Measurements from ENCODE around the gene UBE2E1.

The UBE2E1 gene

GRCh38 chr3:23767546-23767945 is 38.2 kb upstream of the UBE2E1 start:
- H3K27ac ChIP-seq (ENCODE audit: low read depth in 2 of 2, low read length in 2 of 2): no peak overlapping the region
- H3K9ac ChIP-seq (ENCODE audit: low read depth in 1 of 2, low read length in 2 of 2): no peak overlapping the region
- no peaks in the 10 kb centered on the region for H3K36me3 ChIP-seq (ENCODE audit: control insufficient read depth in 2 of 2, insufficient read depth in 2 of 2, low read length in 2 of 2)
- no peaks in the 10 kb centered on the region for H3K4me1 ChIP-seq (ENCODE audit: control insufficient read depth in 2 of 2, insufficient read depth in 2 of 2, low read length in 2 of 2)
- H3K4me3 ChIP-seq (ENCODE audit: low read length in 2 of 2): no peak overlapping the region
- no peaks in the 10 kb centered on the region for H3K27me3 ChIP-seq (ENCODE audit: control insufficient read depth in 2 of 2, insufficient read depth in 2 of 2, low read length in 2 of 2)
- no peaks in the 10 kb centered on the region for H3K9me3 ChIP-seq (ENCODE audit: control insufficient read depth in 2 of 2, low read length in 2 of 2)

- Histone ChIP-seq H3K4me1 (ENCODE audit: control insufficient read depth in 2 of 2, insufficient read depth in 2 of 2, low read length in 2 of 2) (no peaks in the 10 kb centered on the region), H3K9ac (ENCODE audit: low read depth in 1 of 2, low read length in 2 of 2) (no peak overlapping the region), H3K9me3 (ENCODE audit: control insufficient read depth in 2 of 2, low read length in 2 of 2) (no peaks in the 10 kb centered on the region), H3K4me3 (ENCODE audit: low read length in 2 of 2) (no peak overlapping the region), H3K27me3 (ENCODE audit: control insufficient read depth in 2 of 2, insufficient read depth in 2 of 2, low read length in 2 of 2) (peaks cover 0 to 1% of the 10 kb centered on the region in 2 donors), H3K36me3 (ENCODE audit: control insufficient read depth in 2 of 2, insufficient read depth in 2 of 2, low read length in 2 of 2) (no peaks in the 10 kb centered on the region), H3K27ac (ENCODE audit: low read depth in 2 of 2, low read length in 2 of 2) (no peak overlapping the region)
Observed at GRCh38 chr3:23775254-23775909, 30.4 kb upstream of the UBE2E1 start.

GRCh38 chr3:23776352-23776891 is 29.3 kb upstream of the UBE2E1 start:
- no peak overlapping the region for H3K4me3 ChIP-seq (ENCODE audit: low read length in 2 of 2)
- H3K4me1 ChIP-seq (ENCODE audit: control insufficient read depth in 2 of 2, insufficient read depth in 2 of 2, low read length in 2 of 2): no peaks in the 10 kb centered on the region
- H3K27ac ChIP-seq (ENCODE audit: low read depth in 2 of 2, low read length in 2 of 2): no peak overlapping the region
- H3K27me3 ChIP-seq (ENCODE audit: control insufficient read depth in 2 of 2, insufficient read depth in 2 of 2, low read length in 2 of 2): peaks cover 0 to 1% of the 10 kb centered on the region in 2 donors
- H3K9ac ChIP-seq (ENCODE audit: low read depth in 1 of 2, low read length in 2 of 2): no peak overlapping the region
- H3K9me3 ChIP-seq (ENCODE audit: control insufficient read depth in 2 of 2, low read length in 2 of 2): no peaks in the 10 kb centered on the region
- H3K36me3 ChIP-seq (ENCODE audit: control insufficient read depth in 2 of 2, insufficient read depth in 2 of 2, low read length in 2 of 2): no peaks in the 10 kb centered on the region

- peaks cover 0 to 1% of the 10 kb centered on the region in 2 donors for H3K27me3 ChIP-seq (ENCODE audit: control insufficient read depth in 2 of 2, insufficient read depth in 2 of 2, low read length in 2 of 2)
- no peak overlapping the region for H3K27ac ChIP-seq (ENCODE audit: low read depth in 2 of 2, low read length in 2 of 2)
- no peak overlapping the region for H3K4me3 ChIP-seq (ENCODE audit: low read length in 2 of 2)
- H3K36me3 ChIP-seq (ENCODE audit: control insufficient read depth in 2 of 2, insufficient read depth in 2 of 2, low read length in 2 of 2): no peaks in the 10 kb centered on the region
- no peaks in the 10 kb centered on the region for H3K9me3 ChIP-seq (ENCODE audit: control insufficient read depth in 2 of 2, low read length in 2 of 2)
- H3K4me1 ChIP-seq (ENCODE audit: control insufficient read depth in 2 of 2, insufficient read depth in 2 of 2, low read length in 2 of 2): no peaks in the 10 kb centered on the region
- no peak overlapping the region for H3K9ac ChIP-seq (ENCODE audit: low read depth in 1 of 2, low read length in 2 of 2)
Observed at GRCh38 chr3:23778446-23778845, 27.3 kb upstream of the UBE2E1 start.

- Histone ChIP-seq H3K36me3 (ENCODE audit: control insufficient read depth in 2 of 2, insufficient read depth in 2 of 2, low read length in 2 of 2) (no peaks in the 10 kb centered on the region), H3K27me3 (ENCODE audit: control insufficient read depth in 2 of 2, insufficient read depth in 2 of 2, low read length in 2 of 2) (peaks cover 0 to 1% of the 10 kb centered on the region in 2 donors), H3K9me3 (ENCODE audit: control insufficient read depth in 2 of 2, low read length in 2 of 2) (no peaks in the 10 kb centered on the region), H3K4me1 (ENCODE audit: control insufficient read depth in 2 of 2, insufficient read depth in 2 of 2, low read length in 2 of 2) (no peaks in the 10 kb centered on the region), H3K4me3 (ENCODE audit: low read length in 2 of 2) (no peak overlapping the region), H3K27ac (ENCODE audit: low read depth in 2 of 2, low read length in 2 of 2) (no peak overlapping the region), H3K9ac (ENCODE audit: low read depth in 1 of 2, low read length in 2 of 2) (no peak overlapping the region)
Observed at GRCh38 chr3:23779841-23780240, 25.9 kb upstream of the UBE2E1 start.

GRCh38 chr3:23781051-23781450 is 24.7 kb upstream of the UBE2E1 start:
- Histone ChIP-seq H3K27ac (ENCODE audit: low read depth in 2 of 2, low read length in 2 of 2) (no peak overlapping the region), H3K4me1 (ENCODE audit: control insufficient read depth in 2 of 2, insufficient read depth in 2 of 2, low read length in 2 of 2) (peaks cover under 1 to 4% of the 10 kb centered on the region in 2 donors), H3K9me3 (ENCODE audit: control insufficient read depth in 2 of 2, low read length in 2 of 2) (no peaks in the 10 kb centered on the region), H3K27me3 (ENCODE audit: control insufficient read depth in 2 of 2, insufficient read depth in 2 of 2, low read length in 2 of 2) (peaks cover 0 to 1% of the 10 kb centered on the region in 2 donors), H3K4me3 (ENCODE audit: low read length in 2 of 2) (no peak overlapping the region), H3K9ac (ENCODE audit: low read depth in 1 of 2, low read length in 2 of 2) (no peak overlapping the region), H3K36me3 (ENCODE audit: control insufficient read depth in 2 of 2, insufficient read depth in 2 of 2, low read length in 2 of 2) (no peaks in the 10 kb centered on the region)

- no peak overlapping the region for H3K4me3 ChIP-seq (ENCODE audit: low read length in 2 of 2)
- peaks cover 0 to 1% of the 10 kb centered on the region in 2 donors for H3K27me3 ChIP-seq (ENCODE audit: control insufficient read depth in 2 of 2, insufficient read depth in 2 of 2, low read length in 2 of 2)
- H3K27ac ChIP-seq (ENCODE audit: low read depth in 2 of 2, low read length in 2 of 2): no peak overlapping the region
- H3K4me1 ChIP-seq (ENCODE audit: control insufficient read depth in 2 of 2, insufficient read depth in 2 of 2, low read length in 2 of 2): peaks cover 2 to 4% of the 10 kb centered on the region in 2 donors
- H3K36me3 ChIP-seq (ENCODE audit: control insufficient read depth in 2 of 2, insufficient read depth in 2 of 2, low read length in 2 of 2): no peaks in the 10 kb centered on the region
- no peak overlapping the region for H3K9ac ChIP-seq (ENCODE audit: low read depth in 1 of 2, low read length in 2 of 2)
- H3K9me3 ChIP-seq (ENCODE audit: control insufficient read depth in 2 of 2, low read length in 2 of 2): no peaks in the 10 kb centered on the region
Observed at GRCh38 chr3:23781871-23782270, 23.9 kb upstream of the UBE2E1 start.

GRCh38 chr3:23785097-23785645 is 20.6 kb upstream of the UBE2E1 start:
- H3K4me3 ChIP-seq (ENCODE audit: low read length in 2 of 2): no peak overlapping the region
- H3K9ac ChIP-seq (ENCODE audit: low read depth in 1 of 2, low read length in 2 of 2): no peak overlapping the region
- no peak overlapping the region for H3K27ac ChIP-seq (ENCODE audit: low read depth in 2 of 2, low read length in 2 of 2)

GRCh38 chr3:23785882-23786281 is 19.9 kb upstream of the UBE2E1 start:
- Histone ChIP-seq H3K4me1 (ENCODE audit: control insufficient read depth in 2 of 2, insufficient read depth in 2 of 2, low read length in 2 of 2) (peaks cover 2 to 4% of the 10 kb centered on the region in 2 donors), H3K4me3 (ENCODE audit: low read length in 2 of 2) (no peak overlapping the region)

More at GRCh38 chr3:23785097-23785645, 20.6 kb upstream of the UBE2E1 start:
- Histone ChIP-seq H3K4me1 (ENCODE audit: control insufficient read depth in 2 of 2, insufficient read depth in 2 of 2, low read length in 2 of 2) (peaks cover 2 to 4% of the 10 kb centered on the region in 2 donors), H3K27me3 (ENCODE audit: control insufficient read depth in 2 of 2, insufficient read depth in 2 of 2, low read length in 2 of 2) (no peaks in the 10 kb centered on the region), H3K36me3 (ENCODE audit: control insufficient read depth in 2 of 2, insufficient read depth in 2 of 2, low read length in 2 of 2) (no peaks in the 10 kb centered on the region), H3K9me3 (ENCODE audit: control insufficient read depth in 2 of 2, low read length in 2 of 2) (no peaks in the 10 kb centered on the region)

GRCh38 chr3:23791678-23792077 is 14.1 kb upstream of the UBE2E1 start:
- H3K9me3 ChIP-seq (ENCODE audit: control insufficient read depth in 2 of 2, low read length in 2 of 2): no peaks in the 10 kb centered on the region
- no peak overlapping the region for H3K27ac ChIP-seq (ENCODE audit: low read depth in 2 of 2, low read length in 2 of 2)
- no peaks in the 10 kb centered on the region for H3K36me3 ChIP-seq (ENCODE audit: control insufficient read depth in 2 of 2, insufficient read depth in 2 of 2, low read length in 2 of 2)
- H3K27me3 ChIP-seq (ENCODE audit: control insufficient read depth in 2 of 2, insufficient read depth in 2 of 2, low read length in 2 of 2): no peaks in the 10 kb centered on the region
- H3K9ac ChIP-seq (ENCODE audit: low read depth in 1 of 2, low read length in 2 of 2): no peak overlapping the region
- H3K4me1 ChIP-seq (ENCODE audit: control insufficient read depth in 2 of 2, insufficient read depth in 2 of 2, low read length in 2 of 2): no peaks in the 10 kb centered on the region
- H3K4me3 ChIP-seq (ENCODE audit: low read length in 2 of 2): no peak overlapping the region

More at GRCh38 chr3:23785882-23786281, 19.9 kb upstream of the UBE2E1 start:
- Histone ChIP-seq H3K27me3 (ENCODE audit: control insufficient read depth in 2 of 2, insufficient read depth in 2 of 2, low read length in 2 of 2) (no peaks in the 10 kb centered on the region), H3K9ac (ENCODE audit: low read depth in 1 of 2, low read length in 2 of 2) (no peak overlapping the region), H3K9me3 (ENCODE audit: control insufficient read depth in 2 of 2, low read length in 2 of 2) (no peaks in the 10 kb centered on the region), H3K27ac (ENCODE audit: low read depth in 2 of 2, low read length in 2 of 2) (no peak overlapping the region), H3K36me3 (ENCODE audit: control insufficient read depth in 2 of 2, insufficient read depth in 2 of 2, low read length in 2 of 2) (no peaks in the 10 kb centered on the region)
